ENCODE results near the gene STX4.

DNA sequence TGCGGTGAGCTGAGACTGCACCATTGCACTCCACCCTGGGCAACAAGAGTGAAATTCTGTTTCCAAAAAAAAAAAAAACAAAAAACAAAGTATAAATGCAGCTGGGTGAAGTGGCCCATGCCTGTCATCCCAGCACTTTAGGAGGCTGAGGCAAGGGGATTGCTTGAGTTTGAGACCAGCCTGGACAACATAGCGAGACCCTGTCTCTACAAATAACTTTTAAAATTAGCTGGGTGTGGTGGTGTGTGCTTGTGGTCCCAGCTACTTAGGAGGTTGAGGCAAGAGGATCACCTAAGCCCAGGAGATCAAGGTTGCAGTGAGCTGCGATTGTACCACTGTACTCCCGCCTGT is 10.1 kb upstream of the STX4 start:
- TF ChIP-seq EZH2 (IDR thresholded peaks at IDR 0.05; ENCODE audit: low read depth) = no peak
- TF ChIP-seq, protein P1, sequence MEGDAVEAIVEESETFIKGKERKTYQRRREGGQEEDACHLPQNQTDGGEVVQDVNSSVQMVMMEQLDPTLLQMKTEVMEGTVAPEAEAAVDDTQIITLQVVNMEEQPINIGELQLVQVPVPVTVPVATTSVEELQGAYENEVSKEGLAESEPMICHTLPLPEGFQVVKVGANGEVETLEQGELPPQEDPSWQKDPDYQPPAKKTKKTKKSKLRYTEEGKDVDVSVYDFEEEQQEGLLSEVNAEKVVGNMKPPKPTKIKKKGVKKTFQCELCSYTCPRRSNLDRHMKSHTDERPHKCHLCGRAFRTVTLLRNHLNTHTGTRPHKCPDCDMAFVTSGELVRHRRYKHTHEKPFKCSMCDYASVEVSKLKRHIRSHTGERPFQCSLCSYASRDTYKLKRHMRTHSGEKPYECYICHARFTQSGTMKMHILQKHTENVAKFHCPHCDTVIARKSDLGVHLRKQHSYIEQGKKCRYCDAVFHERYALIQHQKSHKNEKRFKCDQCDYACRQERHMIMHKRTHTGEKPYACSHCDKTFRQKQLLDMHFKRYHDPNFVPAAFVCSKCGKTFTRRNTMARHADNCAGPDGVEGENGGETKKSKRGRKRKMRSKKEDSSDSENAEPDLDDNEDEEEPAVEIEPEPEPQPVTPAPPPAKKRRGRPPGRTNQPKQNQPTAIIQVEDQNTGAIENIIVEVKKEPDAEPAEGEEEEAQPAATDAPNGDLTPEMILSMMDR (conservative IDR thresholded peaks at IDR 0.05) = no peak
